H1 (cell line): ENCODE data around the gene TASP1. TPM values are rescaled to one million over a fixed set of nuclear protein-coding genes. Genes with fewer than 3 reads are reported as not detected.

Source experiments
- CTCF ChIA-PET: fragments of 300-600 bp; sonication (Branson Sonifier 250); formaldehyde crosslinking; loops from one replicate; lab custom pipeline; 2021; ENCODE audit not compliant: partially characterized antibody; lab: Charles Lee
- POLR2A ChIA-PET: fragments of 300-600 bp; sonication (Branson Sonifier 250); formaldehyde crosslinking; loops from one replicate; lab custom pipeline; 2021; ENCODE audit warnings: inconsistent platforms; ENCODE audit not compliant: partially characterized antibody; lab: Charles Lee
- DNase-seq, 2 experiments: peaks; one replicate each; pipeline versions ENCODE4 v3.0.0 to v3.0.0-alpha.2; 2010 to 2022; ENCODE audit warnings: low spot score in 2 of 2, low read depth in 1 of 2, mixed read lengths in 1 of 2
- FAIRE-seq: peaks from 2 replicates; lab custom pipeline; 2011; peaks lifted over from hg19 to GRCh38; lab: Jason Lieb, UNC
- H2AFZ ChIP-seq: 2 replicates; pipeline ENCODE4 v1.8.1; 2012; ENCODE audit warnings: low read length, inconsistent platforms
- H2AK5ac ChIP-seq: 2 replicates; pipeline ENCODE4 v1.6.1; 2013; ENCODE audit warnings: low read depth, low read length
- H2BK120ac ChIP-seq: replicated peaks from 2 replicates; pipeline ENCODE3; 2013; ENCODE audit warnings: low read depth, low read length, inconsistent platforms
- H2BK12ac ChIP-seq: 2 replicates; pipeline ENCODE4 v1.6.1; 2013; ENCODE audit warnings: low read depth, low read length
- H2BK15ac ChIP-seq: 2 replicates; pipeline ENCODE4 v1.6.1; 2013; ENCODE audit warnings: low read length
- H2BK20ac ChIP-seq: 2 replicates; pipeline ENCODE4 v1.6.1; 2013; ENCODE audit warnings: low read length
- H2BK5ac ChIP-seq: 2 replicates; pipeline ENCODE4 v1.6.1; 2013; ENCODE audit warnings: low read depth, low read length
- H3K14ac ChIP-seq: 2 replicates; pipeline ENCODE4 v1.6.1; 2013; ENCODE audit warnings: inconsistent platforms; ENCODE audit not compliant: insufficient read length
- H3K18ac ChIP-seq: 2 replicates; pipeline ENCODE4 v1.6.1; 2013; ENCODE audit warnings: low read length; ENCODE audit errors: extremely low read depth
- H3K23ac ChIP-seq: 2 replicates; pipeline ENCODE4 v1.6.1; 2013; ENCODE audit warnings: inconsistent platforms; ENCODE audit not compliant: insufficient read length
- H3K23me2 ChIP-seq: 2 replicates; pipeline ENCODE4 v1.6.1; 2013; ENCODE audit warnings: low read depth, low read length
- H3K27ac ChIP-seq: 2 replicates; pipeline ENCODE4 v1.6.1; 2011; ENCODE audit warnings: low read depth, low read length, inconsistent platforms
- H3K27me3 ChIP-seq, 4 experiments: replicated peaks in 1 of 4; 1 replicate in 1 of 4; 2 replicates in 3 of 4; pipeline versions ENCODE4 v1.6.1 to v1.8.1; 2011 to 2013; ENCODE audit warnings: low read length in 3 of 4, mild to moderate bottlenecking in 3 of 4, inconsistent platforms in 2 of 4, mixed read lengths in 2 of 4, moderate library complexity in 1 of 4; ENCODE audit not compliant: control insufficient read depth in 3 of 4, insufficient read depth in 3 of 4; ENCODE audit errors: extremely low read depth in 1 of 4
- H3K36me3 ChIP-seq, 4 experiments: 2 replicates each; pipeline versions ENCODE4 v1.6.1 to v1.8.1; 2011 to 2013; ENCODE audit warnings: mild to moderate bottlenecking in 4 of 4, low read length in 3 of 4, moderate library complexity in 2 of 4, control low read depth in 1 of 4, inconsistent platforms in 1 of 4; ENCODE audit not compliant: insufficient read depth in 4 of 4, control insufficient read depth in 2 of 4
- H3K4ac ChIP-seq: replicated peaks from 2 replicates; pipeline ENCODE3; 2013; ENCODE audit warnings: low read length, low read depth, mixed read lengths, inconsistent platforms; ENCODE audit not compliant: insufficient read length
- H3K4me1 ChIP-seq, 4 experiments: replicated peaks in 1 of 4; 1 replicate in 1 of 4; 2 replicates in 3 of 4; pipeline versions ENCODE4 v1.6.1 to v1.8.1; 2011 to 2013; ENCODE audit warnings: low read length in 3 of 4, inconsistent platforms in 2 of 4, mixed read lengths in 1 of 4; ENCODE audit not compliant: insufficient read depth in 4 of 4, control insufficient read depth in 3 of 4
- H3K4me2 ChIP-seq, 2 experiments: 2 replicates each; pipeline versions ENCODE4 v1.6.1 to v1.8.1; 2011 to 2013; ENCODE audit warnings: low read depth in 2 of 2, low read length in 2 of 2, control low read depth in 1 of 2, inconsistent platforms in 1 of 2, mild to moderate bottlenecking in 1 of 2; ENCODE audit not compliant: insufficient read depth in 1 of 2
- H3K4me3 ChIP-seq, 4 experiments: fragments of 200-600, 300-600 bp in 1 of 4; sonication (generic), shearing (Covaris generic), sonication (Bioruptor Twin) in 1 of 4; 2 replicates each; pipeline versions ENCODE4 v1.5.1 to v1.8.1; 2011 to 2016; ENCODE audit warnings: low read length in 4 of 4, low read depth in 3 of 4, control low read depth in 2 of 4, inconsistent platforms in 2 of 4, mild to moderate bottlenecking in 2 of 4, mixed read lengths in 1 of 4, moderate library complexity in 1 of 4; ENCODE audit not compliant: insufficient read depth in 2 of 4; ENCODE audit errors: extremely low read depth in 1 of 4
- H3K56ac ChIP-seq: replicated peaks from 2 replicates; pipeline ENCODE3; 2013; ENCODE audit warnings: low read depth, mild to moderate bottlenecking, mixed read lengths, low read length, inconsistent platforms; ENCODE audit not compliant: insufficient read length
- H3K79me1 ChIP-seq: 2 replicates; pipeline ENCODE4 v1.6.1; 2013; ENCODE audit warnings: low read depth, low read length, control low read depth
- H3K79me2 ChIP-seq, 2 experiments: 2 replicates each; pipeline versions ENCODE4 v1.6.1 to v1.8.1; 2012 to 2013; ENCODE audit warnings: low read length in 2 of 2, mild to moderate bottlenecking in 2 of 2, inconsistent platforms in 1 of 2; ENCODE audit not compliant: insufficient read depth in 2 of 2, control insufficient read depth in 1 of 2
- H3K9ac ChIP-seq, 4 experiments: replicated peaks in 1 of 4; 1 replicate in 1 of 4; 2 replicates in 3 of 4; pipeline versions ENCODE4 v1.6.1 to v1.8.1; 2011 to 2013; ENCODE audit warnings: low read depth in 3 of 4, low read length in 3 of 4, control low read depth in 2 of 4, mild to moderate bottlenecking in 2 of 4, moderate library complexity in 2 of 4, inconsistent platforms in 1 of 4; ENCODE audit errors: extremely low read depth in 1 of 4
- H3K9me3 ChIP-seq, 2 experiments: 2 replicates each; pipeline versions ENCODE4 v1.6.1 to v1.8.1; 2012 to 2013; ENCODE audit warnings: mild to moderate bottlenecking in 2 of 2, moderate library complexity in 2 of 2, control low read depth in 1 of 2, inconsistent platforms in 1 of 2, low read depth in 1 of 2, low read length in 1 of 2, mixed read lengths in 1 of 2; ENCODE audit not compliant: insufficient read depth in 2 of 2
- H4K20me1 ChIP-seq, 2 experiments: replicated peaks in 1 of 2; 2 replicates each; pipeline versions ENCODE3 to v1.8.1; 2011 to 2013; ENCODE audit warnings: inconsistent platforms in 2 of 2, low read length in 2 of 2, mild to moderate bottlenecking in 1 of 2; ENCODE audit not compliant: insufficient read depth in 2 of 2, control insufficient read depth in 1 of 2
- H4K5ac ChIP-seq: 2 replicates; pipeline ENCODE4 v1.6.1; 2013; ENCODE audit warnings: low read length, low read depth, mixed read lengths, inconsistent platforms; ENCODE audit not compliant: insufficient read length
- H4K8ac ChIP-seq: 2 replicates; pipeline ENCODE4 v1.8.0; 2013; ENCODE audit warnings: mild to moderate bottlenecking, moderate library complexity, low read length, inconsistent platforms; ENCODE audit not compliant: insufficient read depth; ENCODE audit errors: extremely low read depth
- H4K91ac ChIP-seq: replicated peaks from 2 replicates; pipeline ENCODE3; 2013; ENCODE audit warnings: low read length, mixed read lengths, inconsistent platforms; ENCODE audit not compliant: insufficient read length
- ASH2L ChIP-seq: fragments of 200-600, 300-600 bp; sonication (generic); IDR thresholded peaks from one replicate; pipeline ENCODE4 v1.7.1; 2017; ENCODE audit warnings: low read length
- BACH1 ChIP-seq: IDR thresholded peaks from 2 replicates; pipeline ENCODE4 v1.6.1; 2012; ENCODE audit warnings: low read length, improper control_type of control experiment
- CTBP2 ChIP-seq: IDR thresholded peaks from 2 replicates; pipeline ENCODE4 v1.7.0; 2011; ENCODE audit warnings: borderline replicate concordance, mild to moderate bottlenecking, moderate library complexity, mixed read lengths, low read length; ENCODE audit not compliant: insufficient read depth, insufficient read length
- GABPA ChIP-seq: IDR thresholded peaks from 2 replicates; pipeline ENCODE4 v1.6.1; 2011; ENCODE audit warnings: mild to moderate bottlenecking, low read length, moderate library complexity, borderline replicate concordance; ENCODE audit not compliant: insufficient read depth
- SIRT6 ChIP-seq: IDR thresholded peaks from one replicate; pipeline ENCODE4 v1.7.1; 2012; ENCODE audit warnings: low read length, inconsistent platforms
- SRF ChIP-seq: IDR thresholded peaks from 2 replicates; pipeline ENCODE4 v1.6.1; 2011; ENCODE audit warnings: mild to moderate bottlenecking, low read depth, low read length, moderate library complexity
- SUZ12 ChIP-seq: fragments of 200-600 bp; sonication (generic); IDR thresholded peaks from 2 replicates; pipeline ENCODE4 v1.6.1; 2012; ENCODE audit warnings: mild to moderate bottlenecking, inconsistent platforms, low read length, moderate library complexity, mixed read lengths
- TBP ChIP-seq: IDR thresholded peaks from 2 replicates; pipeline ENCODE4 v1.6.1; 2011; ENCODE audit warnings: low read depth, low read length, improper control_type of control experiment
- TCF12 ChIP-seq: IDR thresholded peaks from 2 replicates; pipeline ENCODE4 v1.6.1; 2011; ENCODE audit warnings: low read depth, mild to moderate bottlenecking, low read length
- WGBS, 2 experiments: shearing (Covaris generic) in 1 of 2; methylation state at CpG; one replicate each; pipeline versions ENCODE4 v1.1.6 to v1.1.7; 2013 to 2015; ENCODE audit warnings: low lambda C conversion rate in 2 of 2, mixed read lengths in 2 of 2, inconsistent platforms in 1 of 2, low coverage in 1 of 2, missing lambda C conversion rate in 1 of 2; ENCODE audit not compliant: insufficient replicate concordance in 2 of 2, insufficient coverage in 1 of 2, insufficient read length in 1 of 2; ENCODE audit errors: extremely low coverage in 1 of 2, missing lambda C conversion rate in 1 of 2; 5-methylcytosine and 5-hydroxymethylcytosine counted together
- polyA plus RNA-seq, 7 experiments: library from polyadenylated mRNA; depleted of rRNA in 3 of 7; stranded (reverse) in 5 of 7; unstranded in 2 of 7; fragments of >200 nt in 5 of 7; fragments of 200-250 nt in 2 of 7; gene quantifications; 1 replicate in 5 of 7; 2 replicates in 1 of 7; 4 replicates in 1 of 7; pipeline versions ENCODE4 v1.2.1 to v1.2.3, GENCODE V29; 2011 to 2013; ENCODE audit warnings: missing spikeins in 2 of 7, mixed read lengths in 2 of 7
- total RNA-seq: library from RNA; stranded (reverse); fragmentation: NEBNext Ultra II Directional; extraction: Animal tissue kit (Norgen Biotek cat#: 25700); gene quantifications from 2 replicates; pipeline ENCODE4 v1.2.1, GENCODE V29; 2021
- TF ChIP-seq, protein P1 (sequence below), 3 experiments: IDR thresholded peaks; 1 replicate in 2 of 3; 2 replicates in 1 of 3; pipeline versions ENCODE4 v1.5.1 to v1.6.1; 2011; ENCODE audit warnings: low read length in 3 of 3, mild to moderate bottlenecking in 3 of 3, inconsistent platforms in 2 of 3, low read depth in 1 of 3, moderate library complexity in 1 of 3; ENCODE audit not compliant: insufficient read depth in 1 of 3; ENCODE audit errors: control extremely low read depth in 1 of 3
- TF ChIP-seq, protein P2 (sequence below): IDR thresholded peaks from 2 replicates; pipeline ENCODE4 v1.6.1; 2011; ENCODE audit warnings: low read depth, mild to moderate bottlenecking, low read length; ENCODE audit not compliant: insufficient read depth

The TASP1 gene
- total and polyA plus RNA-seq, 2 of the 8 experiments (the other 6 are each of a cell fraction or from before 2014, with no cell fraction given): 4.5 to 10.9 TPM

DNA sequence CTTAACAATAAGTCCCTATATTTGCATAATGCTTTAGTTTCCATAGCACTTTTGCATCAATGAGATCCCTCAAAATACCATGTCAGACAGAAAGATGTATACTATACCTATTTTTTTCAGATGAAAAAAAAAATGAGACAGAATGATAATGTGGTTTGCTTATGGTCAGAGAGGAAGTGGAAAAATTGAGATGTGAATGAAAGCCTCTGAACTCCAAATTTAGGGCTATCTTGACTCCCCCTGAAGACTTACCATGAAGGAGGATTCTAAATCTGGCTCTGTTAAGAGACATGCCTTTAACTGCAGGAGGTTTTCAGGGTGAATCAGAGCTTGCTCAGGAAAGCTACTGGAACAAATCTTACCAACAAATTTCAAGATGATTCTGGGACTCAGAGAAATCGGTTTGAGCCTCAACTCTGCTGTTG, 241.4 kb downstream of the TASP1 start:
- H4K20me1 ChIP-seq: no peaks in the 10 kb centered on the region
- POLR2A ChIA-PET: interaction anchor here (1.5 kb wide), 1 partner anchor 18 kb away, joined by 4 read pairs; no protein-coding TSS in a partner anchor
- H3K4ac ChIP-seq: no peak overlapping the region
- H3K9ac ChIP-seq: no peak overlapping the region
- H3K4me2 ChIP-seq: no peak overlapping the region
- FAIRE-seq (no peak), DNase-seq (no peak)
- H3K23ac ChIP-seq: no peak overlapping the region
- WGBS, 2 experiments: 83% methylated on average over 1 of the region's 1 CpG; no CpG with 5 or more reads in 1 of the 2 experiments
- no peak overlapping the region for H3K27ac ChIP-seq
- H3K14ac ChIP-seq: no peak overlapping the region
- no peak overlapping the region for H2AK5ac ChIP-seq
- H2AFZ ChIP-seq: no peak overlapping the region
- no peaks in the 10 kb centered on the region for H3K9me3 ChIP-seq
- H2BK120ac ChIP-seq: no peak overlapping the region
- H2BK20ac ChIP-seq: no peak overlapping the region
- peaks cover 0 to 1% (median 0%) of the 10 kb centered on the region in 4 experiments; a peak in 1 of 7 replicates for H3K27me3 ChIP-seq
- no peak overlapping the region for H3K56ac ChIP-seq
- CTCF ChIA-PET: interaction anchor here (0.7 kb wide), 1 partner anchor 9 kb away, joined by 3 read pairs; no protein-coding TSS in a partner anchor
- no peak overlapping the region for H3K18ac ChIP-seq
- H3K79me2 ChIP-seq: no peaks in the 10 kb centered on the region
- H3K79me1 ChIP-seq: no peaks in the 10 kb centered on the region
- no peak overlapping the region for H2BK5ac ChIP-seq
- H4K8ac ChIP-seq: no peak overlapping the region
- no peaks in the 10 kb centered on the region for H3K23me2 ChIP-seq
- H3K4me1 ChIP-seq: no peaks in the 10 kb centered on the region
- no peak overlapping the region for H3K4me3 ChIP-seq
- H4K91ac ChIP-seq: no peak overlapping the region
- H4K5ac ChIP-seq: no peak overlapping the region
- H3K36me3 ChIP-seq: no peaks in the 10 kb centered on the region
- H2BK12ac ChIP-seq: no peak overlapping the region
- H2BK15ac ChIP-seq: no peak overlapping the region
- no peak for TF ChIP-seq SIRT6
- TF ChIP-seq, protein P1, sequence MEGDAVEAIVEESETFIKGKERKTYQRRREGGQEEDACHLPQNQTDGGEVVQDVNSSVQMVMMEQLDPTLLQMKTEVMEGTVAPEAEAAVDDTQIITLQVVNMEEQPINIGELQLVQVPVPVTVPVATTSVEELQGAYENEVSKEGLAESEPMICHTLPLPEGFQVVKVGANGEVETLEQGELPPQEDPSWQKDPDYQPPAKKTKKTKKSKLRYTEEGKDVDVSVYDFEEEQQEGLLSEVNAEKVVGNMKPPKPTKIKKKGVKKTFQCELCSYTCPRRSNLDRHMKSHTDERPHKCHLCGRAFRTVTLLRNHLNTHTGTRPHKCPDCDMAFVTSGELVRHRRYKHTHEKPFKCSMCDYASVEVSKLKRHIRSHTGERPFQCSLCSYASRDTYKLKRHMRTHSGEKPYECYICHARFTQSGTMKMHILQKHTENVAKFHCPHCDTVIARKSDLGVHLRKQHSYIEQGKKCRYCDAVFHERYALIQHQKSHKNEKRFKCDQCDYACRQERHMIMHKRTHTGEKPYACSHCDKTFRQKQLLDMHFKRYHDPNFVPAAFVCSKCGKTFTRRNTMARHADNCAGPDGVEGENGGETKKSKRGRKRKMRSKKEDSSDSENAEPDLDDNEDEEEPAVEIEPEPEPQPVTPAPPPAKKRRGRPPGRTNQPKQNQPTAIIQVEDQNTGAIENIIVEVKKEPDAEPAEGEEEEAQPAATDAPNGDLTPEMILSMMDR (IDR thresholded peaks at IDR 0.05; ENCODE audit: control extremely low read depth in 1 of 3, insufficient read depth in 1 of 3, low read depth in 1 of 3, low read length in 3 of 3): no peak
- TF ChIP-seq CTBP2: no peak
- no peak for TF ChIP-seq BACH1
- no peak for TF ChIP-seq SRF
- TF ChIP-seq, protein P2, sequence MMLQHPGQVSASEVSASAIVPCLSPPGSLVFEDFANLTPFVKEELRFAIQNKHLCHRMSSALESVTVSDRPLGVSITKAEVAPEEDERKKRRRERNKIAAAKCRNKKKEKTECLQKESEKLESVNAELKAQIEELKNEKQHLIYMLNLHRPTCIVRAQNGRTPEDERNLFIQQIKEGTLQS: no peak
- no peak for TF ChIP-seq ASH2L
- TF ChIP-seq GABPA: no peak
- TF ChIP-seq TCF12: no peak
- TF ChIP-seq SUZ12: no peak
- no peak for TF ChIP-seq TBP
